ENCODE data around the gene GBGT1.

GRCh38 chr9:133202145-133202513 is 38.4 kb upstream of the GBGT1 start:
- TF ChIP-seq CTCF (IDR thresholded peaks at IDR 0.05): no peak
- TF ChIP-seq POLR2A (IDR thresholded peaks at IDR 0.05): no peak
